Measurements from ENCODE around the gene GUCY2C. TPM values are rescaled to one million over a fixed set of nuclear protein-coding genes. Genes with fewer than 3 reads are reported as not detected.

Gene GUCY2C
- total RNA-seq, 4 donors from 2014 or later: 20.5 to 87.4 (median 77.5) TPM

- Histone ChIP-seq H3K9me3 (no peaks in the 10 kb centered on the region), H3K4me3 (no peak overlapping the region), H3K36me3 (peaks cover 0 to 8% (median 0%) of the 10 kb centered on the region in 4 donors), H3K27me3 (no peaks in the 10 kb centered on the region), H3K4me1 (no peaks in the 10 kb centered on the region), H3K27ac (no peak overlapping the region)
- intact Hi-C loops (cut with DNase I; ENCODE audit: low total_unique reads): no loop called here
- WGBS, 2 donors (ENCODE audit: low coverage in 1 of 2): 50 to 53% methylated on average over 5 of the region's 5 CpGs
- in situ Hi-C loops (cut with MboI; ENCODE audit: low pct_ligation_motif_present in 1 of 4, low pct_unique_long_range_greater_than_20kb in 1 of 4, low sequenced_read_pairs in 3 of 4): no loop called here
- no peak for TF ChIP-seq EP300 (IDR thresholded peaks at IDR 0.05; ENCODE audit: low read depth)
- TF ChIP-seq POLR2AphosphoS5 (IDR thresholded peaks at IDR 0.05): no peak
- no peak for TF ChIP-seq POLR2A (IDR thresholded peaks at IDR 0.05)
- no peak for TF ChIP-seq CTCF (IDR thresholded peaks at IDR 0.05)
- no peak for DNase-seq
These were observed 53.1 kb downstream of the GUCY2C start for GRCh38 chr12:14643251-14643650.

GRCh38 chr12:14638066-14638465 is 58.3 kb downstream of the GUCY2C start:
- H3K27me3 ChIP-seq: no peaks in the 10 kb centered on the region
- H3K27ac ChIP-seq: no peak overlapping the region
- no peak overlapping the region for H3K4me3 ChIP-seq
- peaks cover 0 to 24% (median 7%) of the 10 kb centered on the region in 4 donors for H3K36me3 ChIP-seq
- TF ChIP-seq CTCF (IDR thresholded peaks at IDR 0.05) (no peak), EP300 (IDR thresholded peaks at IDR 0.05; ENCODE audit: low read depth) (no peak), POLR2A (IDR thresholded peaks at IDR 0.05) (no peak), POLR2AphosphoS5 (IDR thresholded peaks at IDR 0.05) (no peak)
- H3K4me1 ChIP-seq: peaks cover 0 to 7% (median 0%) of the 10 kb centered on the region in 4 donors
- no peak for DNase-seq
- in situ Hi-C loops (cut with MboI; ENCODE audit: low pct_ligation_motif_present in 1 of 4, low pct_unique_long_range_greater_than_20kb in 1 of 4, low sequenced_read_pairs in 3 of 4): loop anchor here in 1 of 4 donors (10.0 kb wide), 1 partner anchor 57 kb away; the partner anchor contains the start of gene GUCY2C
- intact Hi-C loops (cut with DNase I; ENCODE audit: low total_unique reads): no loop called here
- peaks cover 6 to 12% of the 10 kb centered on the region in 2 donors for H3K9me3 ChIP-seq

- no peaks in the 10 kb centered on the region for H3K27me3 ChIP-seq
- TF ChIP-seq CTCF (IDR thresholded peaks at IDR 0.05) (no peak), EP300 (IDR thresholded peaks at IDR 0.05; ENCODE audit: low read depth) (no peak), POLR2AphosphoS5 (IDR thresholded peaks at IDR 0.05) (no peak), POLR2A (IDR thresholded peaks at IDR 0.05) (no peak)
- in situ Hi-C loops (cut with MboI; ENCODE audit: low pct_ligation_motif_present in 1 of 4, low pct_unique_long_range_greater_than_20kb in 1 of 4, low sequenced_read_pairs in 3 of 4) (loop anchor here in 1 of 4 donors (10.0 kb wide), 1 partner anchor 59 kb away; the partner anchor contains the start of gene GUCY2C), intact Hi-C loops (cut with DNase I; ENCODE audit: low total_unique reads) (no loop called here)
- peaks cover 0 to 25% (median 5%) of the 10 kb centered on the region in 4 donors for H3K36me3 ChIP-seq
- H3K9me3 ChIP-seq: peaks cover 6 to 12% of the 10 kb centered on the region in 2 donors
- H3K27ac ChIP-seq: no peak overlapping the region
- H3K4me3 ChIP-seq: no peak overlapping the region
- DNase-seq: no peak
- H3K4me1 ChIP-seq: peaks cover 0 to 7% (median 0%) of the 10 kb centered on the region in 4 donors
These were observed 60.6 kb downstream of the GUCY2C start for GRCh38 chr12:14635776-14636175.

- WGBS, 2 donors (ENCODE audit: low coverage in 1 of 2): 48 to 51% methylated on average over 3 of the region's 3 CpGs
- Histone ChIP-seq H3K4me1 (peaks cover 0 to 25% (median 10%) of the 10 kb centered on the region in 4 donors), H3K9me3 (no peaks in the 10 kb centered on the region), H3K36me3 (peaks cover 0 to 17% (median 0%) of the 10 kb centered on the region in 4 donors), H3K27me3 (no peaks in the 10 kb centered on the region), H3K4me3 (no peak overlapping the region), H3K27ac (no peak overlapping the region)
- intact Hi-C loops (cut with DNase I; ENCODE audit: low total_unique reads): no loop called here
- DNase-seq: no peak
- in situ Hi-C loops (cut with MboI; ENCODE audit: low pct_ligation_motif_present in 1 of 4, low pct_unique_long_range_greater_than_20kb in 1 of 4, low sequenced_read_pairs in 3 of 4): loop anchor here in 1 of 4 donors (10.0 kb wide), 1 partner anchor 64 kb away; the partner anchor contains the start of gene GUCY2C
- TF ChIP-seq EP300 (IDR thresholded peaks at IDR 0.05; ENCODE audit: low read depth): no peak
- no peak for TF ChIP-seq CTCF (IDR thresholded peaks at IDR 0.05)
- TF ChIP-seq POLR2A (IDR thresholded peaks at IDR 0.05): no peak
- no peak for TF ChIP-seq POLR2AphosphoS5 (IDR thresholded peaks at IDR 0.05)
These were observed 65.6 kb downstream of the GUCY2C start for GRCh38 chr12:14630793-14631192.
